Parathyroid adenoma (tissue), 2 donors: ENCODE results near the gene JPT2.

ENCODE experiments used
- H2AFZ ChIP-seq: fragments of 300-600 bp; sonication (generic); one replicate; pipeline ENCODE4 v1.7.0; 2017; ENCODE audit warnings: antibody characterized with exemption, mild to moderate bottlenecking
- H3K27ac ChIP-seq: fragments of 300-600 bp; sonication (generic); one replicate; pipeline ENCODE4 v1.7.0; 2017
- H3K27me3 ChIP-seq: fragments of 300-600 bp; sonication (generic); one replicate; pipeline ENCODE4 v1.7.0; 2017; ENCODE audit warnings: low read length; ENCODE audit not compliant: control insufficient read depth, insufficient read depth
- H3K36me3 ChIP-seq: fragments of 300-600 bp; sonication (generic); one replicate; pipeline ENCODE4 v1.7.0; 2017; ENCODE audit warnings: low read length; ENCODE audit not compliant: control insufficient read depth, insufficient read depth
- H3K4me1 ChIP-seq: fragments of 300-600 bp; sonication (generic); one replicate; pipeline ENCODE4 v1.7.0; 2017; ENCODE audit warnings: control low read depth
- H3K4me2 ChIP-seq: fragments of 300-600 bp; sonication (generic); one replicate; pipeline ENCODE4 v1.7.0; 2017; ENCODE audit warnings: low read length
- H3K4me3 ChIP-seq: fragments of 300-600 bp; sonication (generic); one replicate; pipeline ENCODE4 v1.7.0; 2017; ENCODE audit warnings: low read depth, low read length
- H3K79me2 ChIP-seq: fragments of 300-600 bp; sonication (generic); one replicate; pipeline ENCODE4 v1.7.0; 2017; ENCODE audit warnings: control low read depth
- H3K9ac ChIP-seq: fragments of 300-600 bp; sonication (generic); one replicate; pipeline ENCODE4 v1.7.0; 2017; ENCODE audit warnings: mild to moderate bottlenecking
- H3K9me3 ChIP-seq: fragments of 300-600 bp; sonication (generic); one replicate; pipeline ENCODE4 v1.7.0; 2017; ENCODE audit warnings: low read length; ENCODE audit not compliant: control insufficient read depth
- CTCF ChIP-seq: fragments of 300-600 bp; sonication (generic); IDR thresholded peaks from one replicate; pipeline ENCODE4 v1.7.0; 2017; ENCODE audit warnings: antibody characterized with exemption, mild to moderate bottlenecking
- donor health status: primary hyperparathyroidism.

Gene JPT2

GRCh38 chr16:1743376-1744337 is 65.6 kb downstream of the JPT2 start:
- H3K4me2 ChIP-seq, result no peak overlapping the region
- no peaks in the 10 kb centered on the region for H3K27me3 ChIP-seq
- no peaks in the 10 kb centered on the region for H3K36me3 ChIP-seq
- no peaks in the 10 kb centered on the region for H3K9me3 ChIP-seq
- no peak overlapping the region for H3K9ac ChIP-seq
- no peak overlapping the region for H3K27ac ChIP-seq
- no peak overlapping the region for H2AFZ ChIP-seq
- no peak for TF ChIP-seq CTCF
- peaks cover 16% of the 10 kb centered on the region for H3K79me2 ChIP-seq
- no peak overlapping the region for H3K4me3 ChIP-seq
- H3K4me1 ChIP-seq, result no peaks in the 10 kb centered on the region

- Histone ChIP-seq H3K36me3 (no peaks in the 10 kb centered on the region), H3K9ac (no peak overlapping the region), H3K27me3 (no peaks in the 10 kb centered on the region), H2AFZ (no peak overlapping the region), H3K79me2 (peaks cover 15% of the 10 kb centered on the region), H3K4me1 (no peaks in the 10 kb centered on the region), H3K4me3 (no peak overlapping the region), H3K4me2 (no peak overlapping the region), H3K9me3 (no peaks in the 10 kb centered on the region), H3K27ac (no peak overlapping the region)
- no peak for TF ChIP-seq CTCF
These were observed 66.3 kb downstream of the JPT2 start for GRCh38 chr16:1744338-1744840.

GRCh38 chr16:1745181-1745899 is 67.3 kb downstream of the JPT2 start:
- TF ChIP-seq CTCF, result no peak
- Histone ChIP-seq H3K27me3 (no peaks in the 10 kb centered on the region), H3K4me3 (no peak overlapping the region), H2AFZ (no peak overlapping the region), H3K27ac (no peak overlapping the region), H3K9me3 (no peaks in the 10 kb centered on the region), H3K79me2 (peaks cover 14% of the 10 kb centered on the region), H3K9ac (no peak overlapping the region), H3K4me1 (no peaks in the 10 kb centered on the region), H3K4me2 (no peak overlapping the region), H3K36me3 (no peaks in the 10 kb centered on the region)

GRCh38 chr16:1745900-1746692 is 68.0 kb downstream of the JPT2 start:
- no peaks in the 10 kb centered on the region for H3K9me3 ChIP-seq
- no peak overlapping the region for H3K4me3 ChIP-seq
- no peak overlapping the region for H3K4me2 ChIP-seq
- H3K9ac ChIP-seq, result no peak overlapping the region
- peaks cover 8% of the 10 kb centered on the region for H3K79me2 ChIP-seq
- no peaks in the 10 kb centered on the region for H3K4me1 ChIP-seq
- TF ChIP-seq CTCF, result no peak
- H2AFZ ChIP-seq, result no peak overlapping the region
- no peaks in the 10 kb centered on the region for H3K27me3 ChIP-seq
- no peak overlapping the region for H3K27ac ChIP-seq
- H3K36me3 ChIP-seq, result no peaks in the 10 kb centered on the region
